Neural cell (in vitro differentiated cells): ENCODE measurements around the gene C16orf89. TPM values are rescaled to one million over a fixed set of nuclear protein-coding genes. Genes with fewer than 3 reads are reported as not detected.

Source experiments
- H2AFZ ChIP-seq: fragments of 200-600, 300-800 bp; sonication (generic), shearing (Covaris generic); 2 replicates; pipeline ENCODE4 v1.6.0; 2014; ENCODE audit warnings: low read depth, mild to moderate bottlenecking, antibody characterized with exemption, low read length, moderate library complexity
- H3F3A ChIP-seq: fragments of 200-600 bp; shearing (Covaris generic); 2 replicates; pipeline ENCODE4 v1.6.1; 2016; ENCODE audit warnings: mild to moderate bottlenecking, moderate library complexity, mixed read lengths, antibody characterized with exemption, low read length; ENCODE audit not compliant: insufficient read depth, poor library complexity, severe bottlenecking
- H3K27ac ChIP-seq: fragments of 200-600, 300-800 bp; sonication (generic), shearing (Covaris generic); 2 replicates; pipeline ENCODE4 v1.5.1; 2014; ENCODE audit warnings: mild to moderate bottlenecking, low read length, moderate library complexity
- H3K27me3 ChIP-seq: fragments of 300-800, 200-600 bp; sonication (generic), shearing (Covaris generic); 2 replicates; pipeline ENCODE4 v1.6.0; 2014; ENCODE audit warnings: mild to moderate bottlenecking, low read depth, low read length, moderate library complexity; ENCODE audit not compliant: insufficient read depth
- H3K36me3 ChIP-seq: fragments of 300-800, 200-600 bp; sonication (generic), shearing (Covaris generic); 2 replicates; pipeline ENCODE4 v1.5.1; 2014; ENCODE audit warnings: mild to moderate bottlenecking, antibody characterized with exemption, low read length, moderate library complexity; ENCODE audit not compliant: insufficient read depth
- H3K4me2 ChIP-seq: fragments of 300-800, 200-600 bp; sonication (generic), shearing (Covaris generic); 2 replicates; pipeline ENCODE4 v1.6.0; 2014; ENCODE audit warnings: mild to moderate bottlenecking, low read length
- H3K4me3 ChIP-seq: fragments of 300-800, 200-600 bp; sonication (generic), shearing (Covaris generic); 2 replicates; pipeline ENCODE4 v1.5.1; 2014; ENCODE audit warnings: mild to moderate bottlenecking, low read length, moderate library complexity
- H3K79me2 ChIP-seq: fragments of 200-600 bp; shearing (Covaris generic); replicated peaks from 2 replicates; pipeline ENCODE4 v1.6.0; 2014; ENCODE audit warnings: mild to moderate bottlenecking, low read length, moderate library complexity; ENCODE audit not compliant: insufficient read depth
- H3K9ac ChIP-seq: fragments of 300-800, 200-600 bp; sonication (generic), shearing (Covaris generic); 2 replicates; pipeline ENCODE4 v1.6.1; 2016; ENCODE audit warnings: mild to moderate bottlenecking, low read length, mixed read lengths
- H3K9me2 ChIP-seq: fragments of 200-600 bp; shearing (Covaris generic); 2 replicates; pipeline ENCODE4 v1.6.1; 2016; ENCODE audit warnings: mild to moderate bottlenecking, low read length, mixed read lengths; ENCODE audit not compliant: insufficient read depth
- H3K9me3 ChIP-seq: fragments of 200-600, 300-800 bp; sonication (generic), shearing (Covaris generic); 2 replicates; pipeline ENCODE4 v1.6.1; 2016; ENCODE audit warnings: mild to moderate bottlenecking, mixed run types, low read length, moderate library complexity, mixed read lengths
- H4K20me1 ChIP-seq: fragments of 200-600 bp; shearing (Covaris generic); 2 replicates; pipeline ENCODE4 v1.6.1; 2016; ENCODE audit warnings: mild to moderate bottlenecking, mixed run types; ENCODE audit not compliant: insufficient read depth
- CTCF ChIP-seq: fragments of 450-650 bp; IDR thresholded peaks from 2 replicates; pipeline ENCODE4 v1.5.1; 2014; ENCODE audit warnings: antibody characterized with exemption, mild to moderate bottlenecking, moderate library complexity; ENCODE audit not compliant: poor library complexity, severe bottlenecking
- EZH2 ChIP-seq: fragments of 200-600, 300-800 bp; shearing (Covaris generic), sonication (generic); IDR thresholded peaks from 2 replicates; pipeline ENCODE4 v1.6.1; 2014; ENCODE audit warnings: antibody characterized with exemption, low read length, borderline replicate concordance, mild to moderate bottlenecking; ENCODE audit not compliant: insufficient read depth, poor library complexity, severe bottlenecking
- MXI1 ChIP-seq: fragments of 450-650 bp; conservative IDR thresholded peaks from 2 replicates; pipeline ENCODE4 v1.6.1; 2014; ENCODE audit warnings: antibody characterized with exemption, mild to moderate bottlenecking; ENCODE audit not compliant: poor library complexity, severe bottlenecking
- POLR2AphosphoS5 ChIP-seq: IDR thresholded peaks from 2 replicates; pipeline ENCODE4 v1.6.1; 2012
- RAD21 ChIP-seq: fragments of 450-650 bp; conservative IDR thresholded peaks from 2 replicates; pipeline ENCODE4 v1.6.1; 2014; ENCODE audit warnings: antibody characterized with exemption, mild to moderate bottlenecking, moderate library complexity
- REST ChIP-seq: IDR thresholded peaks from 2 replicates; pipeline ENCODE4 v1.6.1; 2012; ENCODE audit warnings: borderline replicate concordance
- SMC3 ChIP-seq: fragments of 450-650 bp; conservative IDR thresholded peaks from 2 replicates; pipeline ENCODE4 v1.6.1; 2014; ENCODE audit warnings: antibody characterized with exemption, mild to moderate bottlenecking, moderate library complexity; ENCODE audit not compliant: poor library complexity
- polyA plus RNA-seq: library from polyadenylated mRNA; depleted of rRNA; stranded (reverse); fragments of >200 nt; gene quantifications from 2 replicates; pipeline ENCODE4 v1.2.3, GENCODE V29; 2014

C16orf89 gene
- polyA plus RNA-seq, 1 donor from 2014 or later: not detected

GRCh38 chr16:5078626-5079025 is 12.9 kb upstream of the C16orf89 start:
- TF ChIP-seq SMC3 (no peak), MXI1 (no peak), REST (no peak), EZH2 (no peak), RAD21 (no peak), POLR2AphosphoS5 (no peak)
- Histone ChIP-seq H2AFZ (no peak overlapping the region), H3K36me3 (no peaks in the 10 kb centered on the region), H3K9me3 (no peaks in the 10 kb centered on the region), H4K20me1 (no peaks in the 10 kb centered on the region), H3K27ac (no peak overlapping the region), H3K4me2 (no peak overlapping the region), H3K4me3 (no peak overlapping the region), H3K27me3 (no peaks in the 10 kb centered on the region), H3K9ac (no peak overlapping the region), H3K79me2 (no peaks in the 10 kb centered on the region), H3F3A (no peaks in the 10 kb centered on the region), H3K9me2 (no peaks in the 10 kb centered on the region)

- H3K27me3 ChIP-seq: no peaks in the 10 kb centered on the region
- H3K9ac ChIP-seq: no peak overlapping the region
- no peak overlapping the region for H2AFZ ChIP-seq
- H3K4me2 ChIP-seq: no peak overlapping the region
- H3K36me3 ChIP-seq: no peaks in the 10 kb centered on the region
- no peaks in the 10 kb centered on the region for H3K79me2 ChIP-seq
- no peaks in the 10 kb centered on the region for H3K9me2 ChIP-seq
- H3F3A ChIP-seq: no peaks in the 10 kb centered on the region
- H4K20me1 ChIP-seq: no peaks in the 10 kb centered on the region
- no peak overlapping the region for H3K27ac ChIP-seq
- H3K4me3 ChIP-seq: no peak overlapping the region
- H3K9me3 ChIP-seq: no peaks in the 10 kb centered on the region
- TF ChIP-seq REST (no peak), POLR2AphosphoS5 (no peak), EZH2 (no peak), RAD21 (no peak), SMC3 (no peak), CTCF (no peak)
Observed at GRCh38 chr16:5077304-5077703, 11.5 kb upstream of the C16orf89 start.
